Adrenal gland (tissue), 5 donors: ENCODE measurements around the gene KCNF1.

Experiments
- POLR2A ChIP-seq, 2 donors: fragments of 450-650 bp; IDR thresholded peaks; one replicate each; pipeline ENCODE4 v1.6.1; 2017; ENCODE audit warnings: antibody characterized with exemption in 2 of 2, mild to moderate bottlenecking in 2 of 2, moderate library complexity in 1 of 2
- TF ChIP-seq, protein P1 (sequence below), 6 experiments: fragments of 450-650 bp in 4 of 6; fragments of 200-600 bp in 2 of 6; sonication (generic) in 1 of 6; IDR thresholded peaks; 1 replicate in 5 of 6; 2 replicates in 1 of 6; pipeline versions ENCODE4 v1.5.1 to v1.8.0; 2016 to 2021; ENCODE audit warnings: antibody characterized with exemption in 6 of 6, mild to moderate bottlenecking in 2 of 6, moderate library complexity in 1 of 6
- donor health status: DM: no; HTN: no; CAD: no.

GRCh38 chr2:10944799-10945198 lies 33.1 kb downstream of the KCNF1 start:
- no peak for TF ChIP-seq POLR2A (IDR thresholded peaks at IDR 0.05)
- TF ChIP-seq, protein P1, sequence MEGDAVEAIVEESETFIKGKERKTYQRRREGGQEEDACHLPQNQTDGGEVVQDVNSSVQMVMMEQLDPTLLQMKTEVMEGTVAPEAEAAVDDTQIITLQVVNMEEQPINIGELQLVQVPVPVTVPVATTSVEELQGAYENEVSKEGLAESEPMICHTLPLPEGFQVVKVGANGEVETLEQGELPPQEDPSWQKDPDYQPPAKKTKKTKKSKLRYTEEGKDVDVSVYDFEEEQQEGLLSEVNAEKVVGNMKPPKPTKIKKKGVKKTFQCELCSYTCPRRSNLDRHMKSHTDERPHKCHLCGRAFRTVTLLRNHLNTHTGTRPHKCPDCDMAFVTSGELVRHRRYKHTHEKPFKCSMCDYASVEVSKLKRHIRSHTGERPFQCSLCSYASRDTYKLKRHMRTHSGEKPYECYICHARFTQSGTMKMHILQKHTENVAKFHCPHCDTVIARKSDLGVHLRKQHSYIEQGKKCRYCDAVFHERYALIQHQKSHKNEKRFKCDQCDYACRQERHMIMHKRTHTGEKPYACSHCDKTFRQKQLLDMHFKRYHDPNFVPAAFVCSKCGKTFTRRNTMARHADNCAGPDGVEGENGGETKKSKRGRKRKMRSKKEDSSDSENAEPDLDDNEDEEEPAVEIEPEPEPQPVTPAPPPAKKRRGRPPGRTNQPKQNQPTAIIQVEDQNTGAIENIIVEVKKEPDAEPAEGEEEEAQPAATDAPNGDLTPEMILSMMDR (IDR thresholded peaks at IDR 0.05), result no peak
